ENCODE measurements around the gene MMP14.
"Not testable (repeated sequence)": the region's sequence is repeated elsewhere in the genome, so short reads cannot be mapped to it uniquely, and the experiment has no call there.

The MMP14 gene

GRCh38 chr14:22836301-22837113 is at the start of gene MMP14:
MMP14 (plus strand) TSS chr14:22836585; CDS start chr14:22836818, 233 bp downstream.
- DNase-seq (ENCODE audit: low read depth in 1 of 2, low spot score in 1 of 2), result no peak

- DNase-seq (ENCODE audit: low read depth in 1 of 2, low spot score in 1 of 2), result no peak
Measured at GRCh38 chr14:22786685-22787084, 49.7 kb upstream of the MMP14 start.

- no peak for DNase-seq (ENCODE audit: low read depth in 1 of 2, low spot score in 1 of 2)
Measured at GRCh38 chr14:22791301-22791700, 45.1 kb upstream of the MMP14 start.

- DNase-seq (ENCODE audit: low read depth in 1 of 2, low spot score in 1 of 2), result no peak
Measured at GRCh38 chr14:22792158-22792557, 44.2 kb upstream of the MMP14 start.

DNA sequence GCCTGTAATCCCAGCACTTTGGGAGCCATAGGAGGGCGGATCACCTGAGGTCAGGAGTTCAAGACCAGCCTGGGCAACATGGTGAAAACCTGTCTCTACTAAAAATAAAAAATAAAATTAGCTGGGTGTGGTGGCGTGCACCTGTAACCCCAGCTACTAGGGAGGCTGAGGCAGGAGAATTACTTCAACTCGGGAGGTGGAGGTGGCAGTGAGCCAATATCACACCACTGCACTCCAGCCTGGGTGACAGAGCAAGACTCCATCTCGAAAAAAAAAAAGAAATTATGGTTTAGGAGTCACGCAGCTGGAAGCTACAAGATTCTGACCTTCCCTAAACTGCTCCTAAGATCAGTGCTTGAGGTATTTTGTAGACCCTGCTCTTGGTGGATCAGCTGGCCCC is 42.8 kb upstream of the MMP14 start:
- DNase-seq (ENCODE audit: low read depth in 1 of 2, low spot score in 1 of 2), result not testable (repeated sequence)

DNA sequence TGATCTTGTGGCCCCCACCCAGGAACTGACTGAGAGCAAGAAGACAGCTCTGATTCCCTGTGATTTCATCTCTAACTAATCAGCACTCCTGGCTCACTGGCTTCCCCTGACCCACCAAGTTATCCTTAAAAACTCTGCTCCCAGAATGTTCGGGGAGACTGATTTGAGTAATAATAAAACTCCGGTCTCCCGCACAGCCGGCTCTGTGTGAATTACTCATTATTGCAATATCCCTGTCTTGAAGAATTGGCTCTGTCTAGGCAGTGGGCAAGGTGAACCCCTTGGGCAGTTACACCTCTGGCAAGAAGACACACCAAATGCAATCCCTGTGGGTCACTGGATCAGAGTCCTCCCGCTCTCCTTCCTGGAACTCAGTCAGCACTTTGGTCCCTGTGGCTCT is 42.4 kb upstream of the MMP14 start:
- no peak for DNase-seq (ENCODE audit: low read depth in 1 of 2, low spot score in 1 of 2)

GRCh38 chr14:22794551-22794951 is 41.8 kb upstream of the MMP14 start:
- DNase-seq (ENCODE audit: low read depth in 1 of 2, low spot score in 1 of 2), result no peak

- DNase-seq (ENCODE audit: low read depth in 1 of 2, low spot score in 1 of 2), result no peak
Measured at GRCh38 chr14:22796087-22796707, 40.2 kb upstream of the MMP14 start.

DNA sequence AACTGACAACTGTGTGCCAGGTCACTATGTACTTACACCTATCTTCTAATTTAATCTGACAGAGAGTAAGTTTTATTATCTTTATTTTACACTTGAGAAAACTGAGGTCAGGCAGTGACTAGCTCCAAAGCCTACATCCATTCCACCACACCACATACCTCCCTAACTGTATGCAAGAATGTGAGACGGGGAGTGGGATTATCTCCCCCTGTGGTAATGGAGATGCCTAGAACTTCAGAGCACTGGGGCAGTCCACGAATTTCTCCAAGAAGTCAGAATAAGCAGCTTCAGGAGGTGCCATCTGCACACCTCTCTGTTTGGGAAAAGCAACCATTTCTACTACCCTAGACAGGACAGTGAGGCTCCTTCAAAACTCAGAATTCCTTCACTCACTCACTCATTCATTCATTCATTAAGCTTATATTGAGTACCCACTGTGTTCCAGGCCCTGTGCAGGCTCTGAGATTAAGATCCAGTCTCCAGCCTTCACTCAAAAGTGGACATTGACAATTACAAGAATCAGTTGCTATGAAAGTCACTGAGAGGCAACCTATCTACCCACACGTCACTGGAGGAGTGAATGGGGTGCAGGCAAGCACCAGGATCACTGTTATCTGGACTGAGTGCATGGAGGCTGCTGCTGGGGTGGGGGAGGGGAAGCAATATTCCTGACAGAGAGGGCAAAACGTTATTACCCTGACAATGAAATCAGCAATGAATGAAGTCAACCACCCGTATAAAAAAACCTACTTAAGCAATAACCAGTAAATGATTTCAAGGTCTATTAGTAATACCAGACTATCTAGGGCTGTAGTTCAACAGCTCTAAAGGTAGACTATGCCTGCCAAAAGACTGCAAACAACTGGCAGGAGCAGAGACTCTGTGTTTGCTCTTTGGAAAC is 39.1 kb upstream of the MMP14 start:
- DNase-seq (ENCODE audit: low read depth in 1 of 2, low spot score in 1 of 2), result no peak

GRCh38 chr14:22798528-22798927 is 37.9 kb upstream of the MMP14 start:
- DNase-seq (ENCODE audit: low read depth in 1 of 2, low spot score in 1 of 2), result no peak

- no peak for DNase-seq (ENCODE audit: low read depth in 1 of 2, low spot score in 1 of 2)
Measured at GRCh38 chr14:22800346-22800745, 36.0 kb upstream of the MMP14 start.

DNA sequence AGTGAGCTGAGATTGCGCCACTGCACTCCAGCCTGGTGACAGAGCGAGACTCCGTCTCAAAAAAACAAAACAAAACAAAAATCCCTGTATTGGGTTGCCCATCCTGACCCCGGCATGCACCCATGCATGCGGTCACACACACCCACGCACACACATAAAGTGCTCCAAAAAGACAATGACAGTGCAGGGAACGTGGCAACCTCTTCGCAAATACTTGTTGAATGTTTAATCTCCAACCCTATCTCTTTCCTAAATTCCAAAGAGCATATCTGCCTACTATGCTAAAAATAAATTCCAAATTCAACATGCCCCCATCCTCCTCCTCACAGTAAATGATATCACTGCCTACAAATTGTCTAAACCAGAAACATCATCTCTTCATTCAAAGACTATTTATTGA is 34.7 kb upstream of the MMP14 start:
- DNase-seq (ENCODE audit: low read depth in 1 of 2, low spot score in 1 of 2), result no peak

- no peak for DNase-seq (ENCODE audit: low read depth in 1 of 2, low spot score in 1 of 2)
Measured at GRCh38 chr14:22802860-22803686, 33.3 kb upstream of the MMP14 start.

- DNase-seq (ENCODE audit: low read depth in 1 of 2, low spot score in 1 of 2), result no peak
Measured at GRCh38 chr14:22803687-22803974, 32.8 kb upstream of the MMP14 start.

DNA sequence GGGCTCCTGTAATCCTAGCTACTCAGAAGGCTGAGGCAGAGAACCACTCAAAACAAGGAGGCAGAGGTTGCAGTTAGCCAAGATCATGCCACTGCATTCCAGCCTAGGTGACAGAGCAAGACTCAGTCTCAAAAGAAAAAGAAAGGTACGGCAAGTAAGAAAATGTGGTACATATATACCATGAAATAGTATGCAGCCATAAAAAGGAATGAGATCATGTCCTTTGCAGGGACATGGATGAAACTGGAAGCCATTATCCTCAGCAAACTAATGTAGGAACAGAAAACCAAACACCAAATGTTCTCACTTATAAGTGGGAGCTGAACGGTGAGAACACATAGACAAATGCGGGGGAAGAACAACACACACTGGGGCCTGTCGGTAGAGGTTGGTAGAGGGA is 31.1 kb upstream of the MMP14 start:
- DNase-seq (ENCODE audit: low read depth in 1 of 2, low spot score in 1 of 2), result not testable (repeated sequence)

DNA sequence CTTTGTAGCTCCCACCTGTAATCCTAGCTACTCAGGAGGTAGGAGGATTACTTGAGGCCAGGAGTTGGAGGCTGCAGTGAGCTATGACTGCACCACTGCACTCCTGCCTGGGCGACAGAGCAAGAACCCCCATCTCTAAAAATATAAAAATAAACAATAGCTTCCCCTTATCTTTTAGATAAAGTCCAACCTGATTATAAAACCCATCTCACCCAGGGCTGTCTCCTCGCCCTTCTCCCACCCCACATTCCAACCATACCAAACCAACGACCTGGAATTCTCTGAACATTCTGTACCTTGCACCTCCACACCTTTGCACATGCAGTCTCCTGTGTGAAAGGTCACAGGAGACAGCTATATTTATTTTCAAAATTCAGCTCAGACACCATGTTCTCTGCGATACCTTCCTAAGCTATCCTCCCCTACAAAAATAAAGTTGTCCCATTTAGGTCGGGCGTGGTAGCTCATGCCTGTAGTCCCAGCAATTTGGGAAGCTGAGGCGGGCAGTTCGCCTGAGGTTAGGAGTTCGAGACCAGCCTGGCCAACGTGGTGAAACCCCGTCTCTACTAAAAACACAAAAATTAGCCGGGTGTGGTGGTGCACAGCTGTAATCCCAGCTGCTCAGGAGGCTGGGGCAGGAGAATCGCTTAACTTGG is 28.8 kb upstream of the MMP14 start:
- DNase-seq (ENCODE audit: low read depth in 1 of 2, low spot score in 1 of 2), result no peak

DNA sequence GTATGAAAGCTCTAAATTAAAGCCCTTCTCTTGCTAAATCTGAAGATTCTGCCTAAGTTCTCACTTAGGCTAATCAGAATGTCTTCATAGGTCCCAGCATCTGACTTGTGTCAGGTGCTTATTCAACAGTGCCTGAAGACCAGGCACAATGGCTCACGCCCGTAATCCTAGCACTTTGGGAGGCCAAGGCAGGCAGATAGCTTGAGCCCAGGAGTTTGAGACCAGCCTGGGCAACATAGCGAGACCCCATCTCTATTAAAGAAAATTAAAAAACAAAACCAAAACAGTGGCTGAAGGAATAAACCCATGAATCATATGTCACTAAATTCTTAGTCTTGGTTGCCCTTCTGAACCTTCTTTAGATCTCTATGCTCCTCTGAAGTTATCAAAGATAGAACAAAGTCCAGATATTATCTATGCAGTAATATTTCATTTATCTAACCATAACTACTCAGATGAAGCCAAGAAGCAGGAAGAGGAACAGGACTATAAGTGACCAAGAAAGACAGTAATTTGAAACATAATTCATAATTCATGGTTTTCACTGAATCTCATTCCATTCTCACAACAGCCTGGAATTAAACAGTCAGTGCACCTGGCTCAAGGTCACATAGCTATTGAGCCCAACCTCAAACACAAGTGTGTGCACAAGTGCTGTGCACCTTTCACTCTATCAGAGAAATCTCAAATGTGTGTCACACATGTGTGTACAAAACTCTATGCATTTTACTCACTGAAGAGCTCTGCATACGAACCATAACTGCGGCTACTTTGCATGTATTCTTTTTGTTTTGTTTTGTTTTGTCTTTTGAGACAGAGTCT is 27.8 kb upstream of the MMP14 start:
- no peak for DNase-seq (ENCODE audit: low read depth in 1 of 2, low spot score in 1 of 2)

DNA sequence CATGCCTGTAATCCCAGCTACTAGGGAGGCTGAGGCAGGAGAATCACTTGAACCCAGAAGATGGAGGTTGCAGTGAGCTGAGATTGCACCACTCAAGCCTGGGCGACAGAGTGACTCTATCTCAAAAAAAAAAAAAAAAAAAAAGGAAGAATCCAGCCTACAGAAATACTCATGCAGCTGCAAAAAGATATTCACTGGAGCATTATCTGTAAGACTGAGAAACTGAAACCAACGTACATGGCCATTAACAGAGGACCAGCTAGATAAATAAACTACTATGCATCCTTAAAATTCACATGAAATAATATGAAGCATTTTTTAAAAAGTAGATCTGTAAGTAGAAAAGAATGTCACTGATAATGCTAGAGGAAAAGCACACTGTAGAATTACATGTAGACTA is 24.7 kb upstream of the MMP14 start:
- no peak for DNase-seq (ENCODE audit: low read depth in 1 of 2, low spot score in 1 of 2)

GRCh38 chr14:22812744-22813143 is 23.6 kb upstream of the MMP14 start:
- DNase-seq (ENCODE audit: low read depth in 1 of 2, low spot score in 1 of 2), result no peak

DNA sequence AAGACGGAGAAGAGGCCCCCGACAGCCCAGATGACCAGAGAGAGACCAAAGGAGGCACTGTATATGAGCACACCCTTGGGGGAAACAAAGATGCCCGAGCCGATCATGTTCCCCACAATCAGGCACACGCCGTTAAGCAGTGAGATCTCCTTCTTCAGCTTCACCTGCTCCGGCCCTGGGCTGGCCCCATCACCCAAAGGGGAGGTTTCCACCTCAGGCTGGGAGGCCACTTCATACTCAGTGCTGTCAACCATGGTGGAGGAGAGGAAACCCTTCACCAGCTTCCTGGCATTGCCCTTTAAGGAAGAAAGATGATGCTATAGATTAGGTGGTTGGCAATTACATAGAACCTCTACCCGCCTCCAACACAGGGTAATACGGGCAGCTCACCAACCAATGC is 23.2 kb upstream of the MMP14 start:
- DNase-seq (ENCODE audit: low read depth in 1 of 2, low spot score in 1 of 2), result no peak
